GM19240 (cell line): Measurements from ENCODE around the gene TAS2R41.
"Not testable (repeated sequence)": the region's sequence is repeated elsewhere in the genome, so short reads cannot be mapped to it uniquely, and the experiment has no call there.

Source experiments
- DNase-seq: peaks from one replicate; pipeline ENCODE4 v3.0.0; 2011; ENCODE audit warnings: low spot score; ENCODE audit not compliant: insufficient read length

TAS2R41 gene

GRCh38 chr7:143516981-143517380, 39.3 kb downstream of the TAS2R41 start:
- no peak for DNase-seq

GRCh38 chr7:143518521-143518920, 40.8 kb downstream of the TAS2R41 start:
- no peak for DNase-seq

- DNase-seq = no peak
Observed at GRCh38 chr7:143518941-143519340, 41.3 kb downstream of the TAS2R41 start.

GRCh38 chr7:143519411-143520131, 41.9 kb downstream of the TAS2R41 start:
- no peak for DNase-seq

- DNase-seq = not testable (repeated sequence)
Observed at GRCh38 chr7:143522309-143522916, 44.7 kb downstream of the TAS2R41 start.
